Measurements from ENCODE around the gene EN2.
A peak's percentile ranks its signal among the peaks of the same experiment; 100 is the strongest.

The EN2 gene

GRCh38 chr7:155458111-155458877 is at the start of gene EN2:
Gene EN2, plus strand, starts transcription at chr7:155458129. Its CDS starts 249 bp downstream, at chr7:155458378.
- DNase-seq (ENCODE audit: low read depth, low spot score) = no peak
- peak within 1 kb of the TSS; percentile 32 for H3K4me3 ChIP-seq (ENCODE audit: low read depth, low read length)
- in situ Hi-C loops (cut with HindIII; ENCODE audit: low sequenced_read_pairs) = no loop called here
- TF ChIP-seq, protein P1, sequence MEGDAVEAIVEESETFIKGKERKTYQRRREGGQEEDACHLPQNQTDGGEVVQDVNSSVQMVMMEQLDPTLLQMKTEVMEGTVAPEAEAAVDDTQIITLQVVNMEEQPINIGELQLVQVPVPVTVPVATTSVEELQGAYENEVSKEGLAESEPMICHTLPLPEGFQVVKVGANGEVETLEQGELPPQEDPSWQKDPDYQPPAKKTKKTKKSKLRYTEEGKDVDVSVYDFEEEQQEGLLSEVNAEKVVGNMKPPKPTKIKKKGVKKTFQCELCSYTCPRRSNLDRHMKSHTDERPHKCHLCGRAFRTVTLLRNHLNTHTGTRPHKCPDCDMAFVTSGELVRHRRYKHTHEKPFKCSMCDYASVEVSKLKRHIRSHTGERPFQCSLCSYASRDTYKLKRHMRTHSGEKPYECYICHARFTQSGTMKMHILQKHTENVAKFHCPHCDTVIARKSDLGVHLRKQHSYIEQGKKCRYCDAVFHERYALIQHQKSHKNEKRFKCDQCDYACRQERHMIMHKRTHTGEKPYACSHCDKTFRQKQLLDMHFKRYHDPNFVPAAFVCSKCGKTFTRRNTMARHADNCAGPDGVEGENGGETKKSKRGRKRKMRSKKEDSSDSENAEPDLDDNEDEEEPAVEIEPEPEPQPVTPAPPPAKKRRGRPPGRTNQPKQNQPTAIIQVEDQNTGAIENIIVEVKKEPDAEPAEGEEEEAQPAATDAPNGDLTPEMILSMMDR (IDR thresholded peaks at IDR 0.05; ENCODE audit: low read depth, low read length) = no peak

GRCh38 chr7:155408651-155409586 is 49.0 kb upstream of the EN2 start:
- DNase-seq (ENCODE audit: low read depth, low spot score) = no peak
- H3K4me3 ChIP-seq (ENCODE audit: low read depth, low read length) = no peak overlapping the region
- in situ Hi-C loops (cut with HindIII; ENCODE audit: low sequenced_read_pairs) = no loop called here
- TF ChIP-seq, protein P1 (IDR thresholded peaks at IDR 0.05; ENCODE audit: low read depth, low read length) = no peak

GRCh38 chr7:155409980-155410379 is 47.9 kb upstream of the EN2 start:
- DNase-seq (ENCODE audit: low read depth, low spot score) = no peak
- in situ Hi-C loops (cut with HindIII; ENCODE audit: low sequenced_read_pairs) = no loop called here

DNA sequence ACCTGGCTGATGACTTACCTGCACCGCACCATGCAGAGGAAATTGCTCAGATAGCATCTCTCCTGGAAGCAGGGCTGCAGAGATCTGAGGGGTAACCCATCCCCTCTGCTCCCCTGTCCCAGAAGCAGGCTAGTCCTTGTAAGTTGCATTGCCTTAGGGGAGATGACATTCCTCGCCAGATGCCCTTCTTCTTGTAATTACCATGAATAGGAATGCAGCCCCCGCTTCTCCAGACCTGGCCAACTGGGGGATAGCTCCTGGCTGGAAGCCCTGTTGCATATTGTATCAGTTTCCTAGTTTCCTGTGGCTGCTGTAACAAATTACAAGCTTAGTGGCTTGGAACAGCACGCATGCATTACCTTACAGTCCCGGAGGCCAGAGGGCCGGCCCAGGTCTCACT is 47.5 kb upstream of the EN2 start:
- in situ Hi-C loops (cut with HindIII; ENCODE audit: low sequenced_read_pairs) = no loop called here
- no peak for DNase-seq (ENCODE audit: low read depth, low spot score)
- H3K4me3 ChIP-seq (ENCODE audit: low read depth, low read length) = no peak overlapping the region
- TF ChIP-seq, protein P1 (IDR thresholded peaks at IDR 0.05; ENCODE audit: low read depth, low read length) = no peak

More at GRCh38 chr7:155409980-155410379, 47.9 kb upstream of the EN2 start:
- no peak overlapping the region for H3K4me3 ChIP-seq (ENCODE audit: low read depth, low read length)
- TF ChIP-seq, protein P1 (IDR thresholded peaks at IDR 0.05; ENCODE audit: low read depth, low read length) = no peak

DNA sequence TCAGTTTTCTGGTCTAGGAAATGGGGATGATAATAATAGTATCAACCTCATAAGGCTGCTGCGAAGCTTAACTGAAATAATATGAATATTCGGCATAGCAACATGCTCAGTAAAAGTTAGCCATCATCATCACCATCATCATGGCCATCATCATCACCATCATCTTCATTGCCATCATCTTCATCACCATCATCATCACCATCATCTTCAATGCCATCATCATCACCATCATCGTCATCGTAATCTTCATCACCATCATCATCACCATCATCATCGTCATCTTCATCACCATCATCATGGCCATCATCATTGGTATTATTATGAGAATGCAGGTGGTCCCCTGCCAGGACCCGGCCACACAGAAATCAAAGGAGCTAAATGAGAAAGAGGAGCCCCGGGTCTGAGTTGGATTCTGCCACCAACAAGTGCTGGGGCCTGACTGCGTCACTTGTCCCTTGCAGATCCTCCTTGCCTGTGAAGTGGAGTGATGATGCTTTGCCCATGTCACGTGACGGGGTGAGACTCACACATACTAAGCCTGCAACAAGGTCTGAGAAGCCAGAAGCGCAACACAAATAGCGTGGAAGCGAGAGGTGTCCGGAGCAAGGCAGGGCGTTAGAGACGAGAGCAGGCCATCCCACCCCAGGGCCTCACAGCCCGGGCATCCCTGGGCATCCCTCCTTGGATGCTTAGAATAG is 46.1 kb upstream of the EN2 start:
- in situ Hi-C loops (cut with HindIII; ENCODE audit: low sequenced_read_pairs) = no loop called here
- no peak overlapping the region for H3K4me3 ChIP-seq (ENCODE audit: low read depth, low read length)
- DNase-seq (ENCODE audit: low read depth, low spot score) = no peak
- TF ChIP-seq, protein P1 (IDR thresholded peaks at IDR 0.05; ENCODE audit: low read depth, low read length) = no peak
